Kidney (tissue), 14 donors: ENCODE measurements around the gene MYMK. TPM values are rescaled to one million over a fixed set of nuclear protein-coding genes. Genes with fewer than 3 reads are reported as not detected.

ENCODE experiments used
- DNase-seq, 5 donors: peaks; one replicate each; pipeline ENCODE4 v3.0.0-alpha.2; 2013 to 2020
- FAIRE-seq: peaks from 2 replicates; lab custom pipeline; 2012; peaks lifted over from hg19 to GRCh38; lab: Jason Lieb, UNC
- H3K27ac ChIP-seq, 2 donors: one replicate each; pipeline ENCODE4 v1.7.0; 2013; ENCODE audit warnings: low read depth in 2 of 2, low read length in 2 of 2, inconsistent platforms in 1 of 2
- H3K27me3 ChIP-seq: one replicate; pipeline ENCODE4 v1.7.1; 2013; ENCODE audit warnings: low read length, inconsistent platforms; ENCODE audit not compliant: control insufficient read depth, insufficient read depth
- H3K36me3 ChIP-seq, 3 donors: one replicate each; pipeline versions ENCODE4 v1.7.0 to v1.7.1; 2013; ENCODE audit warnings: low read length in 3 of 3, control low read depth in 1 of 3, inconsistent platforms in 1 of 3; ENCODE audit not compliant: insufficient read depth in 3 of 3, control insufficient read depth in 2 of 3
- H3K4me1 ChIP-seq, 3 donors: one replicate each; pipeline versions ENCODE4 v1.7.0 to v1.7.1; 2013; ENCODE audit warnings: low read length in 3 of 3, inconsistent platforms in 1 of 3, low read depth in 1 of 3; ENCODE audit not compliant: control insufficient read depth in 2 of 3, insufficient read depth in 2 of 3
- H3K4me3 ChIP-seq, 3 donors: one replicate each; pipeline versions ENCODE4 v1.7.0 to v1.8.1; 2013; ENCODE audit warnings: low read length in 3 of 3, control low read depth in 1 of 3, inconsistent platforms in 1 of 3
- H3K9ac ChIP-seq, 3 donors: one replicate each; pipeline versions ENCODE4 v1.7.0 to v1.7.1; 2013; ENCODE audit warnings: low read length in 3 of 3, control low read depth in 1 of 3, inconsistent platforms in 1 of 3
- H3K9me3 ChIP-seq, 3 donors: one replicate each; pipeline versions ENCODE4 v1.7.0 to v1.7.1; 2013; ENCODE audit warnings: low read length in 3 of 3, control low read depth in 1 of 3, inconsistent platforms in 1 of 3; ENCODE audit not compliant: control insufficient read depth in 2 of 3, insufficient read depth in 1 of 3
- CTCF ChIP-seq: IDR thresholded peaks from 3 replicates; pipeline ENCODE4 v1.5.1; 2012; ENCODE audit warnings: mild to moderate bottlenecking, moderate library complexity, borderline replicate concordance; ENCODE audit not compliant: insufficient read depth; ENCODE audit errors: extremely low read depth
- intact Hi-C: fragments of 100-400 bp; cut with DNase I; formaldehyde crosslinking; loops from one replicate; pipeline ENCODE4 v1.11.1; 2022
- polyA plus RNA-seq: library from polyadenylated mRNA; stranded (reverse); fragments of 350-450 nt; fragmentation: Illumina TruSeq; extraction: RNeasy Lipid Tissue Mini Kit (QIAGEN cat#74804); gene quantifications from one replicate; pipeline ENCODE4 v1.2.3, GENCODE V29; 2014; ENCODE audit warnings: low read depth, low replicate concordance; ENCODE audit not compliant: insufficient read depth
- total RNA-seq: library from RNA; stranded (reverse); fragmentation: NEBNext Ultra II Directional; extraction: Animal tissue kit (Norgen Biotek cat#: 25700); gene quantifications from one replicate; pipeline ENCODE4 v1.2.1, GENCODE V29; 2021
- donor health status: control.
- donor health status: control.
- donor health status: control.
- donor health status: control.
- donor health status: control.
- donor health status: DM: yes; HTN: yes; CAD: no.
- donor health status: Normal renal cell carcinoma (clear cell type).

The MYMK gene
- total and polyA plus RNA-seq, 2 donors from 2014 or later, result not detected

- H3K27ac ChIP-seq, result peak overlapping the region in 1 of 2 donors; percentile 3
Observed at GRCh38 chr9:133538176-133538575, 13.4 kb upstream of the MYMK start.

GRCh38 chr9:133537257-133537656 lies 12.5 kb upstream of the MYMK start:
- Histone ChIP-seq H3K4me1 (peaks cover 0 to 58% (median 15%) of the 10 kb centered on the region in 3 donors), H3K27me3 (no peaks in the 10 kb centered on the region), H3K4me3 (no peak overlapping the region), H3K9me3 (no peaks in the 10 kb centered on the region), H3K27ac (no peak overlapping the region), H3K9ac (no peak overlapping the region), H3K36me3 (peaks cover 0 to 9% (median 0%) of the 10 kb centered on the region in 3 donors)
- TF ChIP-seq CTCF, result no peak
- FAIRE-seq, result no peak
- DNase-seq, result no peak
- intact Hi-C loops, result no loop called here

More at GRCh38 chr9:133538176-133538575, 13.4 kb upstream of the MYMK start:
- no peak for TF ChIP-seq CTCF
- DNase-seq (no peak), FAIRE-seq (no peak)
- Histone ChIP-seq H3K27me3 (no peaks in the 10 kb centered on the region), H3K36me3 (peaks cover 0 to 9% (median 0%) of the 10 kb centered on the region in 3 donors), H3K9me3 (no peaks in the 10 kb centered on the region), H3K9ac (no peak overlapping the region), H3K4me1 (peaks cover 0 to 53% (median 10%) of the 10 kb centered on the region in 3 donors), H3K4me3 (no peak overlapping the region)
- intact Hi-C loops, result no loop called here

GRCh38 chr9:133536536-133536935 lies 11.8 kb upstream of the MYMK start:
- DNase-seq (no peak), FAIRE-seq (no peak)
- Histone ChIP-seq H3K9me3 (no peaks in the 10 kb centered on the region), H3K4me1 (peaks cover 0 to 58% (median 15%) of the 10 kb centered on the region in 3 donors), H3K4me3 (peak overlapping the region in 1 of 3 donors; percentile 55), H3K27ac (no peak overlapping the region), H3K36me3 (peaks cover 0 to 7% (median 0%) of the 10 kb centered on the region in 3 donors), H3K9ac (no peak overlapping the region), H3K27me3 (no peaks in the 10 kb centered on the region)
- no peak for TF ChIP-seq CTCF
- intact Hi-C loops, result no loop called here

GRCh38 chr9:133536080-133536479 lies 11.3 kb upstream of the MYMK start:
- no peak for TF ChIP-seq CTCF
- no peak for FAIRE-seq
- no peaks in the 10 kb centered on the region for H3K9me3 ChIP-seq
- H3K27me3 ChIP-seq, result no peaks in the 10 kb centered on the region
- no peak overlapping the region for H3K27ac ChIP-seq
- H3K4me1 ChIP-seq, result peaks cover 0 to 61% (median 15%) of the 10 kb centered on the region in 3 donors
- intact Hi-C loops, result no loop called here
- peak overlapping the region in 2 of 3 donors; percentile 34 to 55 for H3K4me3 ChIP-seq
- peak overlapping the region in 1 of 3 donors; percentile 34 for H3K9ac ChIP-seq
- no peak for DNase-seq
- H3K36me3 ChIP-seq, result peaks cover 0 to 4% (median 0%) of the 10 kb centered on the region in 3 donors
